ENCODE results near the gene CEP350.
A peak's percentile ranks its signal among the peaks of the same experiment; 100 is the strongest.
"Not testable (repeated sequence)": the region's sequence is repeated elsewhere in the genome, so short reads cannot be mapped to it uniquely, and the experiment has no call there.

Gene CEP350

DNA sequence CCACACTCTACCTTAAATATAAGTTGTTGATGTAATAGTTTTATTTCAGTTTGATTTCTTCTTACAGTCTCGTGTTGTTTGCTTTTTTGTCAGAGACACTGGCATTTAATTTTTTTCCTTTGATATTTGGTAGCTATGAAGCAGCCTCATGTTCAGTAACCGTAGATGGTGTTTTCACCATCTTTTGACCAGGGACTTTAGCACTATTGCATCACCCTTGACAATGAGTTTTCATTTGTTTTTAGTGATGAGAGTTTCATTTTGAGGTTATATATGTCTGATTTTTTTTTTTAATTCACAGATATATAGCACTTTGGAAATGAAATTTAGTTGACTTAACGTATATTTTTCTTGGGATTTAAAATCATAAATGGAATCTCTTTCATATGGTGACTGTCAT is 36.2 kb downstream of the CEP350 start:
- DNase-seq (ENCODE audit: low spot score): no peak

GRCh38 chr1:179995576-179995975 is 41.0 kb downstream of the CEP350 start:
- no peak for DNase-seq (ENCODE audit: low spot score)

- DNase-seq (ENCODE audit: low spot score): no peak
These were observed 41.5 kb downstream of the CEP350 start for GRCh38 chr1:179996099-179996498.

DNA sequence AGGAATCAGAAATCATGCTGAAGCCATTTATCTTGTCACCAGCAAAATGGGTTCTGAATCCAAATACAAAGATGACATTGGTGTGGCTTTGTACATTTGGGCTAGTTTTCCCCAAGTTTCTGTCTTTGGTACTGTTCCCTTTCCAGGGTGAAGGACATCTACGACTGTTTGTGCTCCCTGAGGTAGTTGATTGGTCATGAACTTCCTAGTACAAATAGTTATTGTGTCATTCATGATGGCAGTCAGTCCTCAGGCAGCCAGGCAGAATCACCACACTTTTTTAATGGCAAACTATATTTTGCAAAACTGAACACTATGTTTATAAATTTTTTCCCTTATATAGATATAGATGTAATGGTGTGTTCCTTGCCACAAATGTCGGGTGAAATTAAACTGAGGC is 46.0 kb downstream of the CEP350 start:
- no peak for DNase-seq (ENCODE audit: low spot score)

- no peak for DNase-seq (ENCODE audit: low spot score)
These were observed 47.8 kb downstream of the CEP350 start for GRCh38 chr1:180002437-180002836.

- no peak for DNase-seq (ENCODE audit: low spot score)
These were observed 48.6 kb downstream of the CEP350 start for GRCh38 chr1:180003026-180003695.

- not testable (repeated sequence) for DNase-seq (ENCODE audit: low spot score)
These were observed 52.2 kb downstream of the CEP350 start for GRCh38 chr1:180006762-180007161.

DNA sequence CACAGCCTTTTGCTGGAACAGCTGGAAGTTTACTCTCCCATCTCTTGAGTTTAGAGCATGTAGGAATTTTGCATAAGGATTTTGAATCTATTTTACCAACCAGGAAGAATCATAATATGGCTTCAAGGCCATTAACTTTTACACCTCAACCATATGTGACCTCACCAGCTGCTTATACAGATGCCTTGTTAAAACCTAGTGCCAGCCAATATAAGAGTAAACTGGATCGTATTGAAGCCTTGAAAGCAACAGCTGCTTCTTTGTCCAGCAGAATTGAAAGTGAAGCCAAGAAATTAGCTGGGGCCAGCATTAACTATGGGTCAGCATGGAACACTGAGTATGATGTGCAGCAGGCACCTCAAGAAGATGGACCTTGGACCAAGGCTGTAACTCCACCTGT is 65.4 kb downstream of the CEP350 start:
- no peak for DNase-seq (ENCODE audit: low spot score)

GRCh38 chr1:180026556-180026955 is 71.9 kb downstream of the CEP350 start:
- no peak for DNase-seq (ENCODE audit: low spot score)

DNA sequence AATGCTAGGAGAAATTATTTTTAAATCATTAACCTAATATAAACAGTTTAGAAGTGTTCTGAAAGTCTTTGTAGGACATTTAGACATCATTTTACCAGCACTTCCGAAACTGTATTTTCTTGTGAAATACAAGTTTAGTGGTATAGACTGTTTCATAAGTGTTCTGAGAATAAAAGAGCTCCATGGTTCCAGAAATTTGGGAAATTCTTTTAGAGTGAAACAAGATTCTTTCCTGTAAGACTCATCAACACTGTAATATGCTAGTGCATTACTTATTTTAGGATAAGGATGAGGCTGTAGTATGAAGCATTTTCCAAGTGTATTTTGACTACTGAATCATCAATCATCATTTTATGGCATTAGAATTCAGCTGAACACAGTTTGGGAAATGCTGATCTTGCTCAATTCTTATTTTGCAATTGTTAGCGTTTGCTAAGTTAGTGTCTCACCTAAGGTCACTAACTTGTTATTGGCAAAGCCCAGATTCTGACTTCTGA is 73.4 kb downstream of the CEP350 start:
- peak; percentile 63 for DNase-seq (ENCODE audit: low spot score)

DNA sequence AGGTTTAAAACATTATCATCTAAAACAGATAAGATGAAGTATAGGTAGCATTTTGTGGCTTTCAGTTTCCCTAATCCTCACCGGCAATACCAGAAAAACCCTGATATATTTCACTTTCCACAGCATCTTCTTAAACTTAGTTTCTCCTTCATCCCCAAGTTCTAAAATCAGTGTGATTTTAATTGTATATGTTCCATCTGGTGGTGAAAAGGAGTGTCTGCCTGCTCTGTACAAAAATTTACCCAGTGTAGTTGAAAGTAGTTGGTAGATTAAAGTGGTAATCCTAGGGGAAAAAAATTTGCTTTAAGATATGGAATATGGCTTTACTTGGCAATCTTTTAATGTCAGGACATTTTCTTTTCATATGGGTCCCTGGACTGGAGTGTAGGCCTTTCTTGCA is 74.3 kb downstream of the CEP350 start:
- DNase-seq (ENCODE audit: low spot score): no peak

DNA sequence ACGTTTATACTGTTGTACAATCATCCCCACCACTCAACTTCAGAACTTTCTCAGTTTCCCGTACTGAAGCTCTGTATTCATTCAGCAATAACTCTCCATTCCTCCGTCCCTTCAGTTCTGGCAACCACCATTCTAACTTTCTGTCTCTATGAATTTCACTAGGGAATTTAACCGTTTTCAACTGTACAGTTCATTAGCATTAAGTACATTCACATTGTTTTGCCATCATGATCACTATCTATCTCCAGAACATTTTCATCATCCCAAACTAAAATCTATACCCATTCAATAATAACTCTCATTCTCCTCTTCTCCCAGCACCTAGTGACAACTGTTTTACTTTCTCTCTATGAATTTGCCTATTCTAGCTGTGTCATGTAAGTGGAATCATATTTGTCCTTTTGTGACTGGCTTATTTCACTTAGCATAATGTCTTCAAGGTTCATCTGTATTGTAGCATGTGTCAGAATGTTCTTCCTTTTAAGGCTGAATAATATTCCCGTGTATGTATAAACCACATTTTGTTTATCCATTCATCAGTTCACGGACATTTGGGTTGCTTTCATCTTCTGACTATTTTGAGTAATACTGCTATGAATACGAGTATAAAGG is 75.0 kb downstream of the CEP350 start:
- DNase-seq (ENCODE audit: low spot score): no peak

GRCh38 chr1:180031664-180032063 is 77.1 kb downstream of the CEP350 start:
- no peak for DNase-seq (ENCODE audit: low spot score)

DNA sequence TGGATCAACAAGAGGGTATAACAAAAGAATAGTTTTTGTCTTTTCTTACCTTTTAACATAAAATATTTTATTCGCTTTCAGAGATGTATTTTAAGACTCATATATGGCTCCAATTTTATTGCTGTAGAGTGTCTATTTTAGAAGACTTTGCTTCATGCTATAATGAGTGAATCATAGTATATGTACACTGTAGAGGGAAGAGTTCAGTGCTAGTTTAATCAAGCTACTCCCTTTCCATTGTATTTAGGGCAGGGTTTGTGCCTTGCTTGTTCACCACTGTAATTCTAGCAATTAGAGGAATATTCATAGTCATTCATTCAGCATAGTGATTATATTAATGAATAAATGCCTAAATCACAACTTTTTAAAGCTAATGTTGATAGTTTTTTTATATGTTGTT is 78.8 kb downstream of the CEP350 start:
- DNase-seq (ENCODE audit: low spot score): no peak

GRCh38 chr1:180040034-180040433 is 85.4 kb downstream of the CEP350 start:
- DNase-seq (ENCODE audit: low spot score): peak; percentile 52

DNA sequence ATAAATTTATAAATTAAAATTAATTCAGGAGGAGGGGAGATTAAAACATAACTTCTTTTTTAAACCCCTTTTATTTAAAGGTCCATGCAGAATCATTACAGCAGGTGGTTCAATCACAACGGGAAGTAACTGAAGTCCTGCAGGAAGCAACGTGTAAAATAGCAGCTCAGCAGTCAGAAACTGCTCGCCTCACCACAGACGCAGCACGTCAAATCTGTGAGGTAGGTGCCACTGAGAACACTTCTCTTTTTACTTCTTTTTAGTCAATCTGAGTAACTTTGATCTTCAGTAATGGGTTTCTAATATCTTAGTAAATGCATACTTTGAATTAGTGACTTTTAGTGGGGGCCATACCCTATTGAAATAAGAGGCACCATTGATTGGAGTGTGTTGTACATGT is 87.0 kb downstream of the CEP350 start:
- DNase-seq (ENCODE audit: low spot score): no peak

DNA sequence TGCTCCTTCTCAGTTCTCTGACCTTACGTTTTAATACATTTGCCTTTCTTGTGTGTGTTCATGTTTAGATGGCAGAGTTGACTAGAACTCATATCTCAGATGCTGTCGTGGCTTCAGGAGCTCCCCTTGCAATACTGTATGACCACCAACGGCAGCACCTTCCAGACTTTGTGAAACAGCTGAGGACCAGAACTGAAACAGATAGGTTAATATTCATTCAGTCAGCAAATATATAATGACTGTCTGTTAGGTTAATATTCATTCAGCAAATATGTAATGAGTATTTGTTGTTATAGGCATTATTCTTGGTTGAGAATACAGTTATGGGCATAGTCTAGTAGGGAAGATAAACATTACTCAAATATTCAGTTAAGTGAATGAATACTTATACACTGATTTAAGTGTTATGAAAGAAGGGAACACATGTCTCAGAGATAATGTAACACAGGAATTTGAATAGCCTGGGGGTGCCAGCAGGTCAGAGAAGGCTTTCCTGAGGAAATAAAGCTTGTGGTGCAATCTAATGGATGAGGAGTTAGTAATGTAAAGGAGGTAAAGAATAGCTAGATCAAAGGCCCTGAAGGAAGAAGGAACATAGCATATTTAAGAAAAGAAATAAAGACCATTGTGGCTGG is 88.5 kb downstream of the CEP350 start:
- DNase-seq (ENCODE audit: low spot score): peak; percentile 8

- no peak for DNase-seq (ENCODE audit: low spot score)
These were observed 89.2 kb downstream of the CEP350 start for GRCh38 chr1:180043785-180044184.

- DNase-seq (ENCODE audit: low spot score): no peak
These were observed 92.1 kb downstream of the CEP350 start for GRCh38 chr1:180046674-180047073.

DNA sequence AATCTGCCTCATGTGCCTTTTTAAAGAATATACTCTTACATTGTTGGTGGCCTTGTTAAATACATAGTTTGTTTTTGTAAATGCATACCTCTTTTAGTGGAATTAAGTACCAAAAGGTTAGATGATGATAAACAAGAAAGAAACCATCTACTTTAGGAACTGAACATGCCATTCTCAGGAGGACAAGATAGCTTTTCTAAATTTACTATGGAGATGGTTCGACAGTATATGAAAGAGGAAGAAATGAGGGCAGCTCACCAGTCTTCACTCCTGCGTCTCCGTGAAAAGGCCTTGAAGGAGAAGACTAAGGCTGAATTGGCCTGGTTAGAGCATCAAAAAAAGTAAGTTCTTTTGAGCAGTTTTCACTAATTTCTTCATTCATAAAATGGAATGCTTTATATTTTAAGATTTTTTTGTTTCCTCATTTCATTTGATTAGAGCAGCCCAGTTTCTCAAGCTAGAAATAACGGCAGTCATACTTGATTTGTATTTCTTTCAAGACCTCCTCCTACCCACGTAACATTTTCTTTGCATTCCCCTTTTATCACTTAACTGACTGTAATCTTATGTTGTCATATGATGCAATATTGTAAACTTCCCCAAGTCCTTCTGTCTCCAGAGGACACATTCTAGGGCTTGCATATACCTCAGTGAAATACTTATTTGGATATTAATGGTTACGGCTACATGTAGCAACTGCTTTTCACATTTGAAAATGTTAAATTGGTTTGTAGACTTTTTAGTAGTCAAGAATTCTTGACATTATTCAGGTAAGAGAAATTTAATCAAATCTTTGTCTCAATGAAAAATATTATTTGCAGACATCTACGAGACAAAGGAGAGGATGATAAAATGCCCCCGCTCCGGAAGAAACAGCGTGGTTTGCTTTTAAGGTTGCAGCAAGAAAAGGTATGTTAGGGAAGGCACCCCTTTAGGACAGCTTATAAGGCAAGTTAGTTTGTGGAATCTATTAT is 99.3 kb downstream of the CEP350 start:
- DNase-seq (ENCODE audit: low spot score): no peak

DNA sequence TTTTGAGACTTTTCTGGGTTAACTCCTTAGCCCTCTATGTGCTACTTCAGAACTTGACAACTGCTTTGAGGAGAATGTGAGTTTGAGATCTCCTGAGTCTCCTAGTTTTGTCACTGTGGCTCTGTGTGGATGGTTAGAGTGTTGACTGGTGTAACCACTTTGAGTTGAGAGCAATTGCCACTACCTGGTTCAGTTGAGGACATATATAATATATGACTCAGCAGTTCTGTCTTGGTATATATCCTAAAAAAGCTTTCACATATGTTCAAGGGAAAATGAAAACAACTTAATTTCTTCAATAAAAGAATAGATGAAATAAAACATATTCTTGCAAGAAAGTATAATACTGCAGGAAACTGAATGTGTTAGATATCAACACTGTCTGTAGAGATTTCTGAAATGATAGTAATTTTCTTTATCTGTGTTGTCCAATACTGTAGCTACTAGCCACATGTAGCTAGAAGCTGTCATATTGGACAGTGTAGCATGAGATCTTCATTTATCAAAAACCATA is 103.3 kb downstream of the CEP350 start:
- DNase-seq (ENCODE audit: low spot score): no peak

DNA sequence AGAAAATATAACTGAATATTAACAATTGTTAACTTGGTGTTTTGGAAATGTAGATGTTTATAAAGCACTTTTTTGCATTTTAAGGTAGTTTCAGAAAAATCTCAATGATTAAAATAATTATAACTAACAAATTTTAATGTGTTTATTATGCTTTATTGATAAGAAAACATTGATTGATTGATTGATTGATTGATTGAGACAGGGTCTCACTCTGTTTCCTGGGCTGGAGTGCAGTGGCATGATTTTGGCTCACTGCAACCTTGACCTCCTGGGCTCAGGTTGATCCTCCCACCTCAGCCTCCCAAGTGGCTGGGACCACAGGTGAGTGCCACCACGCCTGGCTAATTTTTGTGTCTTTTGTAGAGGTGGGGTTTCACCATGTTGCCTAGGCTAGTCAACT is 106.4 kb downstream of the CEP350 start:
- no peak for DNase-seq (ENCODE audit: low spot score)

Data from AG20443 (cell line).